ENCODE measurements around the gene SPIN1.

Gene SPIN1

GRCh38 chr9:88390371-88390990 lies 2.2 kb downstream of the SPIN1 start:
- no peak for DNase-seq

- DNase-seq, result no peak
Measured at GRCh38 chr9:88391236-88391635, 3.0 kb downstream of the SPIN1 start.

- DNase-seq, result no peak
Measured at GRCh38 chr9:88391921-88392320, 3.7 kb downstream of the SPIN1 start.

- DNase-seq, result no peak
Measured at GRCh38 chr9:88392549-88392948, 4.3 kb downstream of the SPIN1 start.

GRCh38 chr9:88396836-88397577 lies 8.8 kb downstream of the SPIN1 start:
- no peak for DNase-seq

GRCh38 chr9:88398016-88398415 lies 9.8 kb downstream of the SPIN1 start:
- DNase-seq, result no peak

- DNase-seq, result no peak
Measured at GRCh38 chr9:88399966-88400365, 11.7 kb downstream of the SPIN1 start.

- no peak for DNase-seq
Measured at GRCh38 chr9:88403340-88403739, 15.1 kb downstream of the SPIN1 start.

- DNase-seq, result no peak
Measured at GRCh38 chr9:88406051-88406450, 17.8 kb downstream of the SPIN1 start.

- no peak for DNase-seq
Measured at GRCh38 chr9:88411471-88411870, 23.2 kb downstream of the SPIN1 start.

GRCh38 chr9:88414298-88414697 lies 26.1 kb downstream of the SPIN1 start:
- DNase-seq, result no peak

GRCh38 chr9:88418025-88418424 lies 29.8 kb downstream of the SPIN1 start:
- DNase-seq, result no peak

GRCh38 chr9:88418715-88419540 lies 30.7 kb downstream of the SPIN1 start:
- DNase-seq, result no peak

- no peak for DNase-seq
Measured at GRCh38 chr9:88420227-88420626, 32.0 kb downstream of the SPIN1 start.

GRCh38 chr9:88421348-88421747 lies 33.1 kb downstream of the SPIN1 start:
- no peak for DNase-seq

- no peak for DNase-seq
Measured at GRCh38 chr9:88425538-88425950, 37.3 kb downstream of the SPIN1 start.

GRCh38 chr9:88426651-88427050 lies 38.4 kb downstream of the SPIN1 start:
- no peak for DNase-seq

- DNase-seq, result no peak
Measured at GRCh38 chr9:88429595-88430430, 41.6 kb downstream of the SPIN1 start.

GRCh38 chr9:88433583-88434255 lies 45.5 kb downstream of the SPIN1 start:
- no peak for DNase-seq

- no peak for DNase-seq
Measured at GRCh38 chr9:88435336-88435735, 47.1 kb downstream of the SPIN1 start.

GRCh38 chr9:88436379-88436778 lies 48.1 kb downstream of the SPIN1 start:
- no peak for DNase-seq
